Hindlimb muscle (tissue), 1 donor: ENCODE results near the gene KCNH8. TPM values are rescaled to one million over a fixed set of nuclear protein-coding genes. Genes with fewer than 3 reads are reported as not detected.
A peak's percentile ranks its signal among the peaks of the same experiment; 100 is the strongest.
"Not testable (repeated sequence)": the region's sequence is repeated elsewhere in the genome, so short reads cannot be mapped to it uniquely, and the experiment has no call there.

ENCODE experiments used
- DNase-seq: peaks from one replicate; pipeline ENCODE4 v3.0.0-alpha.2; 2013
- polyA plus RNA-seq: library from polyadenylated mRNA; unstranded; fragments of 120-200 nt; gene quantifications from one replicate; pipeline ENCODE4 v1.2.1, GENCODE V29; 2013; ENCODE audit not compliant: insufficient read length

The KCNH8 gene
- polyA plus RNA-seq, result 0.04 TPM

DNA sequence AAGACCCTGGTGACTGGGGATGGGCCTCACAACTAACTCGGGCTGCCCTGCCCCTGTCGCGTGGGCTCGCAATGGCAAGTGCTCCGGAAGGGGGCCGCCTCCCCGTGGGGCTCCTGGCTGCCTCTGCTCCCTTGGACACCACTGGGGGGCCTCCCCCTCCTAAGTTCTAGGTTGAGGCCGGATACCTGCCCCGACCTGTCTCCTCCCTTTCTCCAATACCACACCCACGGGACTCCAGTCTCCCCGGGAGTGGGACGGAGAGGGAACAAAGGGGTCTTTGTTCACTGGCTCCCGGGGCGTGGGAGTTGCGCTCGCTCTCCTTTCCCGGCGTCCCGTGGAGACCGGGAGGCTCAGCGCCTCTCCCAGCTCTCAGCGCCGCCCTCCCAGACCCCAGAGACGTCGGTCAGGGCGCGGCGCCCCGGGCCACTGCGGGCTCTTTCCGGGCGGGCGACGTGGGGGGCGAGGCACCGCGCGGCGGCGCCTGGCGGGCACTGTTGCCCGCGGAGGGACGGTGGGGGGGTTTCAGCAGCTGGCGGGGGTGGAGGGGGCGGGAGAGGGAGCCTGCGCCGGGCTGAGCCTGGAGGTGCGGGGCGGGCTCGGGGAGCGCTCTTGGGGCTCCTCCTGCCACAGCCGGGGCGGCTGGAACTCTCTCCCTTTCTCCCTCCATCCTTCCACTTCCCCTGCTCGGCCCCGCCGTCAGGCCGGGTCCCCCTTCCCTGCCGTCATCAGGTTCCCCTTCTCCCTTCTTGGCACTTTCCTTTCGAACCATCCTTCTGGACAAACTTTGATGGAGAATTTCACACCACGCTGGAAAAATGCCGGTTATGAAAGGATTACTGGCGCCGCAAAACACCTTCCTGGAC, at the start of gene KCNH8:
KCNH8 (plus strand) TSS at position 606 of the 863 bp plus-strand sequence; CDS start at position 816, 210 bp downstream.
- no peak for DNase-seq

DNA sequence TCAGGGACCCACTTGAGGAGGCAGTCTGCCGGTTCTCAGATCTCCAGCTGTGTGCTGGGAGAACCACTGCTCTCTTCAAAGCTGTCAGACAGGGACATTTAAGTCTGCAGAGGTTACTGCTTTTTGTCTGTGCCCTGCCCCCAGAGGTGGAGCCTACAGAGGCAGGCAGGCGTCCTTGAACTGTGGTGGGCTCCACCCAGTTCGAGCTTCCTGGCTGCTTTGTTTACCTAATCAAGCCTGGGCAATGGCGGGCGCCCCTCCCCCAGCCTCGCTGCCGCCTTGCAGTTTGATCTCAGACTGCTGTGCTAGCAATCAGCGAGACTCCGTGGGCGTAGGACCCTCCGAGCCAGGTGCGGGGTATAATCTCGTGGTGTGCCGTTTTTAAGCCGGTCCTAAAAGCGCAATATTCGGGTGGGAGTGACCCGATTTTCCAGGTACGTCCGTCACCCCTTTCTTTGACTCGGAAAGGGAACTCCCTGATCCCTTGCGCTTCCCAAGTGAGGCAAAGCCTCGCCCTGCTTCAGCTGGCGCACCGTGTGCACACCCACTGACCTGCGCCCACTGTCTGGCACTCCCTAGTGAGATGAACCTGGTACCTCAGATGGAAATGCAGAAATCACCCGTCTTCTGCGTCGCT, 45.5 kb upstream of the KCNH8 start:
- not testable (repeated sequence) for DNase-seq

DNA sequence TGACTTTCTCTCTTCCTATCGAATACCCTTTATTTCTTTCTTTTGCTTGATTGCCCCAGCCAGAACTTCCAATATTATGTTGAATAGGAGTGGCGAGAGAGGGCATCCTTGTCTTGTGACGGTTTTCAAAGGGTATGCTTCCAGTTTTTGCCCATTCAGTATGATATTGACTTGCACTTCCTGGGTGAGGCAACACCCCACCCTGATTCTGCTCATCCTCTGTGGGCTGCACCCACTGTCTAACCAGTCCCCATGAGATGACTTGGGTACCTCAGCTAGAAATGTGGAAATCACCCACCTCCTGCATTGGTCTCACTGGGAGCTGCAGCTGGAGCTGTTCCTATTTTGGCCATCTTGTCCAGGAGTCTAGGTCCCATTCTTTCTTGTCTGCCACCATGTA, 44.8 kb upstream of the KCNH8 start:
- no peak for DNase-seq

DNA sequence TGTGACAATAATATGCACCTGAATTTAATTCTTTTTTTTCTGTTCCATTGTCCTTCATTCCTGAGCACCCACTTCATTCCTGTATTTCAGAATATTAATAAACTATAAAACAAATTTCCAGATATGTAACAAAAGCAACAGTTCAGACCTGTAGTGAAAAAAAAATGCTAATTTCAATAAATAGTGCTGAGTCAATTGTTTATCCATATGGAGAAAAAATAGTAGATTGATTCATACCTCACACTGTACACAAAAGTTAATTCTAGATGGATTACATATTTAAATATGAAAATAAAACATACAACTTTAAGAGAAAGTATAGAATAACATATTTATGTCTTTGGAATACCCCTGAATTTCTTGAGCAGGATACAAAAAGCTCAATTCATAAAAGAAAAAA, 43.9 kb upstream of the KCNH8 start:
- no peak for DNase-seq

DNA sequence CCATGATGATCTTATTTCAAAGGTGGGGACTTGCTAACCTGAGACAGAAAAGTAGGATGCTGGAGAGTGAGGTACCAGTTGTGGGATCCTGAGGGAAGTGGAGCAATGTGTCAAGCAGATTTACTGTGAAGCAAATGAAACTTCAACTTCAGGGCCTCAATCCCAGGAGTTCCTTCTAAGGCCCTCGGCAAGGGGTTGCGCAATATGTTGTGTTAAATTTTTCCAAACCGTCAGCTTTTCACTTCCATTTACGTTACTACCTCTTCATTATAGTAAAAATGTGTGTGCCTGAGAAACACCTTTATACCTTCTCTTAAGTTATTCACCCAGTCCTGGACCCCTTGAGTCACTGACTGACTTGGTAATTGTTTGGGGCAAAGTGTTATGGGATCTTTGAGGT, 42.5 kb upstream of the KCNH8 start:
- no peak for DNase-seq

DNA sequence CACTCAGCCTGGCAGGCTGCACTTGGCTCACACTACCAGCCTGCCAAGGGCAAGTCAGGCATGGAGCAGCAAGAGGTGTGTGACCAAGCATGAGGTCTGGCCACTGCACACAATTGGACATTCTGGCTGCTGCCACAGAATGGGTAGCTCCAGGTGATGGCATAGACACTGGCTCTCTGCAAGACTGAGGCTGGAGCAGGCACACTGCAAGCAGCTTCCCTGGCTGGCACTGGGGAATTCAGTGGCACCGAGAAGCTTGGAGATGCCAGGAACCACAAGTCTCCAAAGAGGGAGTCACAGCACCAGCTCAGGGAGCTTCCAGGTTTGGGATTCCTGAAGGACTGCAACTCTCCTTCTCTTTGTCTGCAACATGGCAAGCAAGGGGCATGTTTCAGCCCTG, 42.0 kb upstream of the KCNH8 start:
- DNase-seq, result no peak

DNA sequence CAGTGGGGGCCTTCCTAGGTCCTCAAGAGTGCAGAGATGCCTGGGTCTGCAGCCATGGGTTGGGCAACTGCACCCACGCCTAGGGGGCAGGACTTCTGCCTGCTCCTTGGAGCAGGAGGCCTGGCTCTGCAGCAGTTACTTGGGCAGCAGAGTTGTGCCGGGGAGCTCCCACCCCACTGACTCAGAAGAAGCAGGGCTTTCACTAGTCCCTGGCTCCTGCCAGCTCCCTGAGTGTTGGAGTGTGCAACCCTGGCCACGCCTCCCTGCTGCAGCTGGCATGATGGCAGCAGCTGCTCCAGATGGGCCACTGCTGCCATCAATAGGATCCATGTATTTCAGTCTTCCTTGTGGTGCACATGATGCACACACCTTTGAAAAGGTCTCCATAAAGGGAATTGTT, 40.6 kb upstream of the KCNH8 start:
- no peak for DNase-seq

DNA sequence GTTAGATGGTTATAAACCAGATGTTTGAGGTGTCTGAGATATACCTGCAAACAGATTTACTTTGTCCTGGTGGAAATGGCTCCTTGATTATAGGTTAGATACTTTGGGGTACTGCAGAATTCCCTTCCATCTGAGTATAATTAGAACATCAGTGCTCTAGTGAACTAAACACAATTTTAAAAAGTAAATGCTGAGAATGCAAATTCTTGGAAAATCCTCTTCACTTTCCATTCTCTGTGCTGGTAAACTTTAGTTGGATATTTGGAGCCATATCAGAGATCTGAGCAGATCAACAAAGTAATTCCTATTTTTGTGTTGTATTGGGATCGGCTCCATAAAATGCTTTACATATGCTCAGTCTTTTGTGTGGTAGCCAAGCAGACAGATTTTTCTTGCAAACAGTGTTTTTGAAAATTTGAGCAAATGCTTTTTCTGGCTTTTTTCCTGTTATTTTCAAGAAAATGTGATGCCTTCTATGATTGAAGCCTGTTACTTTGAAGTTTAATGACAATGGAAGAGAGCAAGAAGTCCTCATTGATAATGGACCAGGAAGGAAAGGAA, 37.9 kb upstream of the KCNH8 start:
- DNase-seq, result no peak

DNA sequence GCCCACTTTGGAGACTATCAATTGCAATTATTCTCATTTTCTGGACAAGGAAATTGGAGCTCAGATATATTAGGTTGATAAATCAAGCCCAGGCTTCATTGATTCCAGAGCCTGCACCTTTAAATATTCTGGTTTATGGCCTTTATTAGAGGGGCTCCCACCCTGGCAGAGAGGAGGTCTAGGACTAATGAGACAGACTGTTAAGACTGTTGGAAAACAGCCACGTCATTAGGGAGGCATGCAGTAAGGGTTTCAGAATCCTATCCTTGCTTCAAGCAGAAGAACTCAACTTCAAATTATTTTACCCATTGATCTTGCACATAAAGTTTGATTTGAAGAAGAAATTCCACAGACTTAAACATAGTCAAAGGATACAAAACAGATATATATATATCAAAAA, 33.8 kb upstream of the KCNH8 start:
- DNase-seq, result no peak

DNA sequence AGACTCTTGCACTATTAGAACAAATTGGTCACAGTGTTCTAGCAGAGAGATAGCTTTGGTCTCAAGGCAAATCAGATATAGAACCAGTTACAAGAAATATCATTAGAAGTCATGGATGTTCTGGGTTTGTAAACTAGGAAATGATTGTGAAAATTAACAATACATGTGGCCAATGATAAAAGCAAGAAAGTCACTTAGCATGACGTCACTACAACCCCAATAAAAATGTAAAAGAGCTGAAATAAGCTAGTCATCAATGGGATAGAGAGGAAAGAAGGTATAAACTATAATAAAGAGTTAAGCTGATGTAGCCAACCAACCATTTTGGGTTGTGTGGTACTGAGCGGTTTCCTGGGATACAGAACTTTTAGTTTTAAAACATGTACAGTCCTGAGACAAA, 32.1 kb upstream of the KCNH8 start:
- DNase-seq, result no peak

DNA sequence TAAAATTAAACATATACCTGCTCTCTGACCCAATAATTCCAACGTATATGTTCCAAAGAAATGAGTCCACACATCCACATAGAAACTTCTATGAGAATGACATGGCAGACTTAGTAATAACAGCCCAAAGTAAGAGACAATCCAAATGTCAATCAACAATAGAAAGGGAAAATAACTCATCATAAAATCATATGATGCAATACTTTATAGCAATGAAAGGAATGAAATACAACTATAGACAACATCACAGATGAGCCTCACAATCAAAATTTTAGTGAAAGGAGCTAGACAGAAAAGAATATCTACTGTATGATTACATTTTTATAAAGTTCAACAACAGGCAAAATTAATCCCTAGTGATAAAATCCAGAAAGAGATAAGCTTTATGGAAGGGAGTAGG, 23.6 kb upstream of the KCNH8 start:
- no peak for DNase-seq

DNA sequence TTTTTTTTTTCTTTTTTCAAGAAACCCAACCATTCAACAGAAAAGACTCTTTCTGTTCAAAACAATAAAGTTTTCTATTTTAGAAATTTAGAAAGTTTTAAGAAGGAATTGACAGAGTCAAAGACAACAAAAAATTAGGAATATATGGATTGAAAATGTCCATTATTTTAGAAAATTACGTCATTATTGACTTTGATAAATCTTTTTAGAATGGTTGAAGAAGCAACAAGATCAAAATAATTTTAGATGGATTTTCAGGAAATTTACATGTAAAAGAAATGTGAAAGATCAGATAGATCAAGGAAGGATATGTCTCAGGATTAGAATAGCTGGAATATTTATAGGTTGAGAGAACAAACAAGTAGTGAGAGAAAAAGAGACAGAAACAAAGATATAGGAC, 8.4 kb upstream of the KCNH8 start:
- DNase-seq, result no peak

DNA sequence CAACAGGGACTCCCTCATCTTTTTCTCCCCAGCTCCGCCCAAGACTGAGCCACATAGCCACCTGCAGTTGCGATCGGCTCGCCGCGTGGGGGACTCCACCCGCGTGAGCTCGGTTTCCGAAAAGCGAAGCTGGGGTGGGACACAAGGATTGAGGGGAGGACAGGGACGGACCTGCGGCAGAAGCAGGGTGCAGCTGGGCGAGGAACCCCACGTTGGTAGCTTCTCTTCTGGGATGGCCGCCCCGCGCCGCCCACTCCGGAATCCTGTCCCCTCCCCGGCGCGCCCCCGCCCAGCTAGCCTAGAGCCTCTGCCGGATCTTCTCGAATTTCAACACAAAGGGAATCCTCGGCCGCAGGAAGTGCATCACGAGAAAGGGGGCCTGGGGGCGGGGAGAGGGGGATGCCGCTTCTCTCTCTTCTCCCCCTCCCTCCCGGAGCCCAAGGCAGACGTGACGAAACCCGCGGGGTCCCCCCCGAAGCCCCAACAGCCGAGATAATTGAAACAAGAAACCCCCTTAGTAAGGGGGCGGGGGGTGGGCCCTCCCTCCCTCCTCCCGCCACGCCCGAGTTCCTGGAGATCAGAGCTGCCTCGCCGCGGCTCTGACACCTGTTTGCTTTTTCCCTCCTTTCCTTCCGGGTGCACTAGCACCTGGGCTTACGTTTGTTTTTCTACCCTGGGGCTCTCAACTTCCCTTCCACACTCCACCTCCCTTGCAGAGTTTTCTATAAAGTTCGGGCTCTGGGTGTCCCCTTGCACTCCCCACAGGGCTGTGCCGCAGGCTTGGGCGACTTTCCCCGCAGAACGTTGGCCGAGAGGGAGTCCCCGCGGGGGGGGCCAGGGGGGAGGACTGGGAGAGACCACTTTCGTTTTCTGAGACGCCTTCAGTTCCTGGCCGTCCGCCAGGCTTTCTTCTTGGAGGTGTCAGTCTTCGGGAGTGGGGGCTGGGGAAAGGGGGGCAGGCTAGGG, 1.3 kb upstream of the KCNH8 start:
- peak; percentile 56 for DNase-seq

DNA sequence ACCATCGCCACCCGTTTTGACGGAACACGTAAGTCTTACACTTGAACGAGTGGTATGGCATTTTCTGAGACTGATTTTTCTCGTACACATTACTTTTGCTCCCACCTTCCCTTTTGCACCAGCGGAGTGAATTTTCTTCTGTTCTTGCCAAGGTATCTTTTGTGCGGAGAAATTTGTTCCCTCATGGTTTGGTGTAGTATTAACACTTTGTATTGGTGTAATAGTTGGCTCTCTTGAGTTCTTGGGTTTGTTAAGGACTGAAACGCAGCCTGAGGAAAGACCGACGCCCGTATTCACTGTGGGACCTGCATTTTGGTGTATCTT, 420 bp downstream of the KCNH8 start:
- DNase-seq, result no peak

DNA sequence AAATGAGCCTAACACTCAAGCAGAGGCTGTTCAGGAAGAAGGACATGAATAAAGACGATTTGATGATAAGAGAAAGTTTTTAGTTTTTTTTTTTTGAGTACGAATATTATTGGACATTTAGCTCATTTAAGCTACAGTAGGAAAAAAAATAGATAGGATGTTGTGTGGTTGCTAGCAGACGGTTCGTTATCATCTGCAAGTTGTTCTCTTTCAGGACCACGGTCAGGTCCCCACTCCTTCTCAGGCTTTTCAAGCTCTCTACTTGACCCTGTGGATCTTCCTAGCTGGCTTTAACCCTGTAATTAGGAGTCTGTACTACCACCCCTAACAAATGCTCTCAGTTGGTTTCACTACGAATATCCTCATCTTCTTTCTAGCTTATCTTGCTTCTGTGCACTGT, 1.1 kb downstream of the KCNH8 start:
- peak; percentile 10 for DNase-seq

DNA sequence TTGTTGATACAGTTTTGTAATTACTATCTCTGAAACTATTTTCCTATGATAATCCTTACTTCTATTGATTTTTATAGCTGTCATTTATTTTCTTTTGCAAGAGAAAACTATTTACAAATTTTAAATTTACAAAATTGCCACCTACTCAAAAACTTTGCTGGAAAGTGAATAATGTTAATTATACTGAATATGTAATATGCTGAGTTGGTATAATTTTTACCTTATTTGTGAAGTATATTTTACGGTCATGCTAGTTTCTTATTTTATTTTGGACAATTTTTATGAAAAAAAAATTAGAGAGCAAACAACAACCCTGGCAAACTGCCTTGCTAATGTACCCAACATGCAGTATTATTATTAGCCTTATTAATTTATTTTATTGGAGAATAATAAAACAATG, 2.9 kb downstream of the KCNH8 start:
- no peak for DNase-seq

DNA sequence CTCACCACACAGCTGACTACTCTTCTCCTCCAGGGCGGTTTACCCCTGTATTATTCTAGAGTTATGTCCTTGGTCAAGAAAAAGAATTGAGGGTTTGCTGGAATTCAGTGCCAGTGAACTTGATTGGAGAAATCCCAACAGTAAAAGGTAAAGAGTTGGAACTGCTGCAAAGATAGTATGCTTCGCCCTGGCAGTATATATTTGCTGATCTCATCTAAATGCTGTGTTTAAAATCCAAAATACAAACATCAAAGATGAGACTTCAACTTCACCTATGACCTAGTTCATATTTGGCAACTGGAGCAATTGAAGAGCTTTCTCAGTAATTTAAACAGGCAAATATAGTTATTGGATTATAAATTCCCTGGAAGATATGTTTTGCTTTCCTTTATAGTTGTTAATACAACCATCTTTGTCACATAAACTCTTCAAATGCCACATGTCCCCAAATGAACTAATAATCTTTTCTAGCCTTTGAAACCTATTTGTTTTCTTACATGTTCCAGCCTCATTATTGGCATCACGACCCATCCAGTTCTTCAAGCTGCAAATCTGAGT, 6.5 kb downstream of the KCNH8 start:
- no peak for DNase-seq

DNA sequence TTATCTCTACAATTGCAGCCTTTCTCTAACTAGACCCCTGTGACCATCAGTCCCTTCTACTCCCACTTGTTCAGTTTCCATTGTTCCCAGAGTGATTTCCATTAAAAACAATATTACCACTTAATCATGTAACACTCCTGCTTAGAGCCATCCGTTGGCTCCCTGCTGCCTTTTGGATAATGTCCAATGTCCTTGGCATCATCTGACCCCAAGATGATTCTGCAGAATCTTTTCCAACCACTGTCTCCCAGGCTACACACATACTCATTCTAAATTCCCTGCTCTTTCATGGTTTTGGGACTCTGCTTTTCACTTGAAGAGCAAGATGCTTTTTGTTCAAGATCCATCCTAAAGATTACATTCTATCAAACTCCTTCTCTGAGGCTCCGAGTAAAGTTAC, 7.1 kb downstream of the KCNH8 start:
- no peak for DNase-seq

DNA sequence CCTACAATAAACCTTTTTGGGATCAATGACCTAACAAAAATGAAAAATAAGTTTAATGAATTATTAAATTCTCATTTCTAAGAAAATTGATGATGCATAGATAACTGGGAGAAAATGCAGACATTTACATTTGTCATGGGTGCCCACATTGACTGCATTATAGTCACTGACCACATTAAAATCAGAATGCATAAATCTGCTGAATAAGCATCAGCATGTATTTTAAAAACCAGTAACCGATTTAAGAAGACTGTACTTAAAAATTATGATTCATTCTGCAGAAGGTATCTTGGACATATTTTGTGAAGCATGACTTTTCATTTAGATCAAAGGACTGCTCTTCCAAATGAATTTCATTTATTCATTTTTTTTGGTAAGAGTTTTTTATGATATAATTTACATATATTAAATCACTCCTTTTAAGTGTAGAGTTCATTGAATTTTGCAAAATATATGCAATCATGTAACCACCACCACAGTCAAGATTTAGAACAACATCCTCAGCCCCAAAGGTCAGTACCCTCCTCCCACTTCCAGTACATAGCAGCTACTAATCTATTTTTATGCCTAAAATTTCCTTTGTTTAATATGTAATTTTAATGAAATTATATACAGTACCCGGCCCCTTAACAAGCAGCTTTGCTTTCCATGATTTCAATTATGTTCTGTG, 11.8 kb downstream of the KCNH8 start:
- no peak for DNase-seq

DNA sequence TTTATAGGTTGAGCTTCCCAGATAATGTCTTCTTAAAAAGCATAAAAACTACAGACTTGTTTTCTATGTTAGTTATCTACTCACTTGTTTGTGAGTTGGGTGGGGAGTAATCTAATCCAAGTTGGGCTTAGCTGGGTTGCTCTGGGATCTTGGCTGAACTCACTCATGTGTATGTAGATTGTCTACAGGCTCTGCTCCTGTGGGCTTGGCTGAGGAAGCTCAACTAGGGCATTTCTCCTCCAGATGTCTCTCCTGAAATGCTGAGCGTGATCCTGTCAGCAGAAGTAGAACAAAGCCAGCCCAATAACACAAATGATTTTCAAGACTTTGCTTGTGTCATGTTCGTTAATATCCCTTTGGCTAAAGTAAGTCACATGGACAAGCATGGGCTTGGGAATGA, 17.3 kb downstream of the KCNH8 start:
- no peak for DNase-seq

DNA sequence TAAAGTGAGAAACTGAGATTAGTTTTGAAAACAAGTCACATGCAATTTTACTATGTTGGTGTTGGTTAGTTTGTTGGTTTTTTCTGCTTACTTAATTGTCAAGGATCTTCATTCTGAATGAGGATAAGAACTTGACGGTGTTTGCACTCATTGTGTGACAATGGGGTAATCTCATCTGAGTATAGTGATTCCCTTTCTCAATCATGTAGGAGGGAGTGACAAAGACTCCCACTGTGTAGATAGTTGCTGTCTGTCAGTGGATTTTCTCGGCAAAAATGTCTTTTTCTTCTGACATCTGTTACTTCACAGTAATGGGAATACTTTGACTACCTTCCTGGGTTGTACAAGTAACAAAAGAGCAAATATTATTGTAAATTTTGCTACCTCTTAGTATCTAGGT, 23.5 kb downstream of the KCNH8 start:
- no peak for DNase-seq

DNA sequence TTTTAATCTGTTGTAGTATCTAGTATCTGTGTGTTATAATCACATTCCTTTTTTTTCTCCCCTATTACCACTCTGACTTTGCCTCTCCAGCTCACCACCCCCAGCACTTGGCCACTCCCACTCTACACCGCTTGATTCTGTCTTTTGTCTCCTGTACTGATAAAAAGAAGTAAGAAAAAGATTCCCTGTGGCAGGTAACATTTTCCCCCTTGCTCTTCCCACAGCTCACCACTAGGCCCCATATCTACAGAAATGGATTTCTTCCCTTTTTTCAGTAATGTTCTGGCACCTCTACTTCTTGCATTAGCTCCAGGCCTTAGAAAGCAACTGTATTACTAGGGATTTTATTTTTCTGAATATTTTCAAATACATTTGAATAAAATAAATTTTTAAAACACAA, 25.6 kb downstream of the KCNH8 start:
- DNase-seq, result no peak
